Transverse colon (tissue), 4 donors: Measurements from ENCODE around the gene AGR2. TPM values are rescaled to one million over a fixed set of nuclear protein-coding genes. Genes with fewer than 3 reads are reported as not detected.

ENCODE experiments used
- DNase-seq: peaks from one replicate; pipeline ENCODE4 v3.0.0-alpha.2; 2019
- H3K27ac ChIP-seq, 4 donors: fragments of 200-600 bp; sonication (generic); 2 replicates each; pipeline ENCODE4 v1.5.1; 2016 to 2018; ENCODE audit warnings: inconsistent platforms in 4 of 4
- H3K27me3 ChIP-seq: fragments of 200-600 bp; sonication (generic); 2 replicates; pipeline ENCODE4 v1.5.1; 2017; ENCODE audit warnings: inconsistent platforms
- H3K36me3 ChIP-seq, 4 donors: fragments of 200-600 bp; sonication (generic); 2 replicates each; pipeline ENCODE4 v1.5.1; 2017 to 2019; ENCODE audit warnings: inconsistent platforms in 4 of 4
- H3K4me1 ChIP-seq, 4 donors: fragments of 200-600 bp; sonication (generic); 2 replicates each; pipeline ENCODE4 v1.5.1; 2017 to 2020; ENCODE audit warnings: inconsistent platforms in 4 of 4
- H3K4me3 ChIP-seq, 4 donors: fragments of 200-600 bp; sonication (generic); 1 replicate in 1 of 4; 2 replicates in 3 of 4; pipeline versions ENCODE4 v1.5.1 to v1.6.1; 2017 to 2019; ENCODE audit warnings: inconsistent platforms in 4 of 4
- H3K9me3 ChIP-seq, 2 donors: fragments of 200-600 bp; sonication (generic); 2 replicates each; pipeline ENCODE4 v1.5.1; 2017 to 2019; ENCODE audit warnings: inconsistent platforms in 2 of 2
- CTCF ChIP-seq, 5 experiments: fragments of 200-600 bp in 3 of 5; fragments of 450-650 bp in 2 of 5; sonication (generic) in 3 of 5; IDR thresholded peaks; 1 replicate in 2 of 5; 2 replicates in 3 of 5; pipeline ENCODE4 v1.5.1; 2016 to 2017; ENCODE audit warnings: antibody characterized with exemption in 5 of 5, inconsistent platforms in 3 of 5, mild to moderate bottlenecking in 2 of 5, moderate library complexity in 1 of 5
- EP300 ChIP-seq: sonication (generic); formaldehyde crosslinking; IDR thresholded peaks from one replicate; pipeline ENCODE4 v1.6.1; 2017; ENCODE audit warnings: antibody characterized with exemption, low read depth
- POLR2A ChIP-seq: fragments of 450-650 bp; IDR thresholded peaks from one replicate; pipeline ENCODE4 v1.6.1; 2016; ENCODE audit warnings: antibody characterized with exemption, mild to moderate bottlenecking, moderate library complexity
- POLR2AphosphoS5 ChIP-seq, 3 donors: sonication (generic); formaldehyde crosslinking; IDR thresholded peaks; one replicate each; pipeline ENCODE4 v1.6.1; 2016; ENCODE audit warnings: antibody characterized with exemption in 3 of 3
- WGBS, 2 donors: methylation state at CpG; one replicate each; pipeline ENCODE4 v1.1.5; 2018; ENCODE audit warnings: low coverage in 1 of 2; 5-methylcytosine and 5-hydroxymethylcytosine counted together
- in situ Hi-C, 4 donors: fragments of 200-750 bp; cut with MboI; loops; one replicate each; pipeline versions ENCODE4 v1.15.0 to v1.15.1; 2017; ENCODE audit warnings: low sequenced_read_pairs in 3 of 4, low pct_ligation_motif_present in 1 of 4, low pct_unique_long_range_greater_than_20kb in 1 of 4
- intact Hi-C: fragments of 100-400 bp; cut with DNase I; formaldehyde crosslinking; loops from one replicate; pipeline ENCODE4 v1.15.1; 2023; ENCODE audit warnings: low total_unique reads
- total RNA-seq, 4 donors: library from RNA; depleted of rRNA; stranded (reverse); fragments of >200 nt; gene quantifications; one replicate each; pipeline ENCODE4 v1.1.0, GENCODE V29; 2016

The AGR2 gene
- total RNA-seq, 4 donors from 2014 or later = 32.9 to 297 (median 215) TPM

GRCh38 chr7:16779051-16779450 lies 25.7 kb downstream of the AGR2 start:
- intact Hi-C loops = no loop called here
- Histone ChIP-seq H3K27ac (no peak overlapping the region), H3K4me3 (no peak overlapping the region), H3K36me3 (no peaks in the 10 kb centered on the region), H3K4me1 (no peaks in the 10 kb centered on the region), H3K27me3 (no peaks in the 10 kb centered on the region), H3K9me3 (no peaks in the 10 kb centered on the region)
- TF ChIP-seq POLR2A = no peak
- no peak for TF ChIP-seq POLR2AphosphoS5 (IDR thresholded peaks at IDR 0.05)
- TF ChIP-seq CTCF (IDR thresholded peaks at IDR 0.05) = no peak
- no peak for TF ChIP-seq EP300
- 69% methylated on average over 1 of the region's 1 CpG for WGBS, 2 donors
- in situ Hi-C loops = no loop called here
- no peak for DNase-seq

DNA sequence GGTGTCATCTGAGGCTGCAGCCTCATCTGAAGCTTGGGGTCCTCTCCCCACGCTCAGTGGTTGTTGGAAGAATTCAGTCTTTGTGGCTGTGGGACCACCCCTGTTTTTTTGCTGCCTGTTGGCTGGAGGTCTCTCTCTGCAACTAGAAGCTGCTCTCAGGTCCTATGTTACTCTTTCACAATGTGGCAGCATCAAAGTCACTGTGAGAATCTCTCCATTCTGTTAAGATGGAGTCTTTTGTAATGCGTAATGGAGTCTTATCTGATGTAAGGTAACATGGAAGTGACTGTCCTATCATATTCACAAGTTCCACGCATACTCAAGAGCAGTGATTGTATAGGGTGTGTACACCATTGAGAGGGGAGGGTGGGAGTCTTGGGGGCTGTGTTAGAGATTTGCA lies 26.3 kb downstream of the AGR2 start:
- in situ Hi-C loops (no loop called here), intact Hi-C loops (no loop called here)
- TF ChIP-seq CTCF (IDR thresholded peaks at IDR 0.05) = no peak
- no peak for TF ChIP-seq EP300
- TF ChIP-seq POLR2A = no peak
- no peak for TF ChIP-seq POLR2AphosphoS5 (IDR thresholded peaks at IDR 0.05)
- WGBS, 2 donors = 98 to 100% methylated on average over 1 to 3 of the region's 3 CpGs
- H3K36me3 ChIP-seq = no peaks in the 10 kb centered on the region
- H3K4me3 ChIP-seq = no peak overlapping the region
- H3K4me1 ChIP-seq = no peaks in the 10 kb centered on the region
- no peaks in the 10 kb centered on the region for H3K27me3 ChIP-seq
- no peak for DNase-seq
- no peaks in the 10 kb centered on the region for H3K9me3 ChIP-seq
- no peak overlapping the region for H3K27ac ChIP-seq

GRCh38 chr7:16776053-16776452 lies 28.7 kb downstream of the AGR2 start:
- no peak overlapping the region for H3K27ac ChIP-seq
- TF ChIP-seq POLR2AphosphoS5 (IDR thresholded peaks at IDR 0.05) (no peak), CTCF (IDR thresholded peaks at IDR 0.05) (no peak), EP300 (no peak), POLR2A (no peak)
- intact Hi-C loops = no loop called here
- H3K27me3 ChIP-seq = no peaks in the 10 kb centered on the region
- in situ Hi-C loops = no loop called here
- DNase-seq = no peak
- 88 to 100% methylated on average over 1 to 7 of the region's 7 CpGs for WGBS, 2 donors
- no peaks in the 10 kb centered on the region for H3K9me3 ChIP-seq
- no peak overlapping the region for H3K4me3 ChIP-seq
- H3K4me1 ChIP-seq = no peaks in the 10 kb centered on the region
- H3K36me3 ChIP-seq = no peaks in the 10 kb centered on the region

DNA sequence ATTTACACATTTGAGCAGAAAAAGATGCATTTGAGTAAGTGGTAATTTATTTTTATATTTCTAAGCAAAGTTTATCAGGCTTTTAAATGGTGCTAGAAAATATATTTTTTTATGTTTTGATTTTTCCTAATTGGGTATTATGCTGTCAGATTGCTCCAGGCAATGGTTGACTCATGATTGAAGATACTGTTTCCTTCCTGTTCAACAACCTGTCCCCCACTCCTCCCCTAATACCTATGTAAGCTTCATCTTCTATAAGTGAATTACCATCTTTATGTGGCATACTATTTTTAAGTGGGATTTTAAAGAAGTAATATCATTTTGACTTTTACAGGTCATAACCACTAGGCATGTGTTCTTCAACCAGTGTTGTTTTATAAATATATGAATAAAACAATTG lies 29.8 kb downstream of the AGR2 start:
- Histone ChIP-seq H3K9me3 (no peaks in the 10 kb centered on the region), H3K4me1 (no peaks in the 10 kb centered on the region), H3K36me3 (no peaks in the 10 kb centered on the region), H3K27ac (no peak overlapping the region), H3K27me3 (no peaks in the 10 kb centered on the region), H3K4me3 (no peak overlapping the region)
- TF ChIP-seq EP300 = no peak
- TF ChIP-seq CTCF (IDR thresholded peaks at IDR 0.05) = no peak
- TF ChIP-seq POLR2A = no peak
- TF ChIP-seq POLR2AphosphoS5 (IDR thresholded peaks at IDR 0.05) = no peak
- intact Hi-C loops = no loop called here
- in situ Hi-C loops = no loop called here
- no peak for DNase-seq
